HEK293 (cell line): ENCODE results near the gene MRTFA.

Experiments used
- CTCF ChIA-PET: fragments of 350-600 bp; formaldehyde crosslinking; extraction: SDS; loops from one replicate; lab custom pipeline; 2021; ENCODE audit warnings: antibody characterized with exemption; lab: Yijun Ruan, JAX
- POLR2A ChIA-PET: fragments of 300-600 bp; formaldehyde crosslinking; extraction: SDS; loops from one replicate; lab custom pipeline; 2020; ENCODE audit warnings: antibody characterized with exemption, inconsistent platforms; lab: Yijun Ruan, JAX
- H3K27ac ChIP-seq: fragments of 200-500 bp; sonication (Bioruptor generic); 2 replicates; pipeline ENCODE4 v1.5.1; 2014; ENCODE audit warnings: low read depth, low read length, control low read depth, inconsistent platforms; ENCODE audit errors: extremely low read depth
- H3K36me3 ChIP-seq, 2 experiments: fragments of 200-500 bp in 1 of 2; sonication (Bioruptor generic) in 1 of 2; 1 replicate in 1 of 2; 2 replicates in 1 of 2; pipeline ENCODE4 v1.5.1; 2014 to 2017; ENCODE audit warnings: inconsistent platforms in 2 of 2, low read length in 2 of 2; ENCODE audit not compliant: control insufficient read depth in 2 of 2, insufficient read depth in 1 of 2
- H3K4me1 ChIP-seq: fragments of 200-500 bp; sonication (Bioruptor generic); 2 replicates; pipeline ENCODE4 v1.5.1; 2014; ENCODE audit warnings: mild to moderate bottlenecking, low read length, inconsistent platforms; ENCODE audit not compliant: control insufficient read depth, insufficient read depth
- H3K4me3 ChIP-seq: 2 replicates; pipeline ENCODE4 v1.5.1; 2011; ENCODE audit warnings: low read depth, mild to moderate bottlenecking, control low read depth, low read length, moderate library complexity
- H3K9me3 ChIP-seq: fragments of 200-500 bp; sonication (Bioruptor generic); 2 replicates; pipeline ENCODE4 v1.5.1; 2014; ENCODE audit warnings: low read depth, low read length, inconsistent platforms; ENCODE audit not compliant: control insufficient read depth, insufficient read depth
- EGR2 ChIP-seq: fragments of 450-650 bp; formaldehyde crosslinking; IDR thresholded peaks from 2 replicates; pipeline ENCODE4 v1.5.1; 2016; ENCODE audit warnings: low read depth, missing biosample characterization, missing genetic modification characterization
- GLI2 ChIP-seq: fragments of 450-650 bp; formaldehyde crosslinking; IDR thresholded peaks from 2 replicates; pipeline ENCODE4; 2017; ENCODE audit warnings: missing biosample characterization, missing genetic modification characterization, low read depth, borderline replicate concordance
- GLIS1 ChIP-seq: fragments of 450-650 bp; formaldehyde crosslinking; IDR thresholded peaks from 2 replicates; pipeline ENCODE4 v1.5.1; 2016; ENCODE audit warnings: missing biosample characterization, missing genetic modification characterization
- KLF9 ChIP-seq: fragments of 450-650 bp; formaldehyde crosslinking; IDR thresholded peaks from 2 replicates; pipeline ENCODE4 v1.5.1; 2016; ENCODE audit warnings: missing biosample characterization, missing genetic modification characterization, low read depth
- TRIM28 ChIP-seq: IDR thresholded peaks from 2 replicates; pipeline ENCODE4 v1.6.1; 2011; ENCODE audit warnings: low read length, control low read depth, borderline replicate concordance
- ZBTB21 ChIP-seq: fragments of 450-650 bp; formaldehyde crosslinking; IDR thresholded peaks from 2 replicates; pipeline ENCODE4 v1.5.1; 2017; ENCODE audit warnings: missing biosample characterization, missing genetic modification characterization
- ZFP3 ChIP-seq: fragments of 450-650 bp; formaldehyde crosslinking; IDR thresholded peaks from 2 replicates; pipeline ENCODE4 v1.5.1; 2016; ENCODE audit warnings: low read depth, missing biosample characterization, missing genetic modification characterization
- ZNF112 ChIP-seq: fragments of 450-650 bp; formaldehyde crosslinking; IDR thresholded peaks from 2 replicates; pipeline ENCODE4 v1.5.0; 2017; ENCODE audit warnings: missing biosample characterization, missing genetic modification characterization
- ZNF121 ChIP-seq: fragments of 450-650 bp; formaldehyde crosslinking; IDR thresholded peaks from 2 replicates; pipeline ENCODE4 v1.5.1; 2016; ENCODE audit warnings: missing biosample characterization, missing genetic modification characterization
- ZNF184 ChIP-seq: fragments of 450-650 bp; IDR thresholded peaks from 2 replicates; pipeline ENCODE4 v1.5.1; 2018; ENCODE audit warnings: missing biosample characterization, mild to moderate bottlenecking, missing genetic modification characterization
- ZNF585B ChIP-seq: fragments of 450-650 bp; formaldehyde crosslinking; IDR thresholded peaks from 2 replicates; pipeline ENCODE4 v1.5.1; 2016; ENCODE audit warnings: missing biosample characterization, missing genetic modification characterization
- ZNF626 ChIP-seq: fragments of 450-650 bp; sonication (Bioruptor Pico); formaldehyde crosslinking; IDR thresholded peaks from 2 replicates; pipeline ENCODE4 v1.5.1; 2018; ENCODE audit warnings: missing biosample characterization, missing genetic modification characterization, inconsistent platforms
- ZNF660 ChIP-seq: fragments of 450-650 bp; IDR thresholded peaks from 2 replicates; pipeline ENCODE4 v1.5.1; 2018; ENCODE audit warnings: missing biosample characterization, mild to moderate bottlenecking, missing genetic modification characterization
- ZNF837 ChIP-seq: fragments of 450-650 bp; formaldehyde crosslinking; IDR thresholded peaks from 2 replicates; pipeline ENCODE4 v1.5.1; 2016; ENCODE audit warnings: missing biosample characterization, missing genetic modification characterization
- TF ChIP-seq, protein P1 (sequence below): fragments of 450-650 bp; formaldehyde crosslinking; IDR thresholded peaks from 2 replicates; pipeline ENCODE4 v1.5.1; 2016; ENCODE audit warnings: missing biosample characterization, missing genetic modification characterization
- TF ChIP-seq, protein P2 (sequence below): fragments of 450-650 bp; formaldehyde crosslinking; IDR thresholded peaks from 2 replicates; pipeline ENCODE4 v1.5.1; 2016; ENCODE audit warnings: missing biosample characterization, missing genetic modification characterization

MRTFA gene

DNA sequence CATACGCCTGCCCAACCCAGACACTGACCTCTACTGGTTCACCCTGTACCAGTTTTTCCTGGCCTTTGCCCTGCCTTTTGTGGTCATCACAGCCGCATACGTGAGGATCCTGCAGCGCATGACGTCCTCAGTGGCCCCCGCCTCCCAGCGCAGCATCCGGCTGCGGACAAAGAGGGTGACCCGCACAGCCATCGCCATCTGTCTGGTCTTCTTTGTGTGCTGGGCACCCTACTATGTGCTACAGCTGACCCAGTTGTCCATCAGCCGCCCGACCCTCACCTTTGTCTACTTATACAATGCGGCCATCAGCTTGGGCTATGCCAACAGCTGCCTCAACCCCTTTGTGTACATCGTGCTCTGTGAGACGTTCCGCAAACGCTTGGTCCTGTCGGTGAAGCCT is 44.9 kb upstream of the MRTFA start (continued):
- no peak for TF ChIP-seq ZNF121 (tag by site-specific recombination)
- TF ChIP-seq, all 188 proteins: peak for 0

DNA sequence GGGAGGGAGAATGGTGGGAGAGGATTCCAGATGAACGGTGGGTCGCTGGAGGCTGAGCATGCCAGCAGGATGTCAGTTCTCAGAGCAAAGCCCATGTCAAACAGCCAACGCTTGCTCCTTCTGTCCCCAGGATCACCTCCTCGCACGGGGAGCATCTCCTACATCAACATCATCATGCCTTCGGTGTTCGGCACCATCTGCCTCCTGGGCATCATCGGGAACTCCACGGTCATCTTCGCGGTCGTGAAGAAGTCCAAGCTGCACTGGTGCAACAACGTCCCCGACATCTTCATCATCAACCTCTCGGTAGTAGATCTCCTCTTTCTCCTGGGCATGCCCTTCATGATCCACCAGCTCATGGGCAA is 44.3 kb upstream of the MRTFA start:
- POLR2A ChIA-PET = interaction anchor here (0.6 to 1.5 kb wide), 2 partner anchors 28 to 44 kb away, joined by 3 read pairs; partner anchors contain the start of gene MRTFA
- CTCF ChIA-PET = interaction anchor here (1.6 to 2.6 kb wide), 2 partner anchors 37 to 80 kb away, joined by 5 to 9 read pairs; no protein-coding TSS in a partner anchor
- H3K36me3 ChIP-seq = no peaks in the 10 kb centered on the region
- TF ChIP-seq ZNF626 (tag by site-specific recombination) (no peak), ZNF585B (tag by site-specific recombination) (no peak), ZBTB21 (tag by site-specific recombination) (no peak)
- no peaks in the 10 kb centered on the region for H3K9me3 ChIP-seq
- no peak overlapping the region for H3K27ac ChIP-seq
- H3K4me3 ChIP-seq = no peak overlapping the region
- H3K4me1 ChIP-seq = no peaks in the 10 kb centered on the region; the same call in 1 of the 2 replicates

DNA sequence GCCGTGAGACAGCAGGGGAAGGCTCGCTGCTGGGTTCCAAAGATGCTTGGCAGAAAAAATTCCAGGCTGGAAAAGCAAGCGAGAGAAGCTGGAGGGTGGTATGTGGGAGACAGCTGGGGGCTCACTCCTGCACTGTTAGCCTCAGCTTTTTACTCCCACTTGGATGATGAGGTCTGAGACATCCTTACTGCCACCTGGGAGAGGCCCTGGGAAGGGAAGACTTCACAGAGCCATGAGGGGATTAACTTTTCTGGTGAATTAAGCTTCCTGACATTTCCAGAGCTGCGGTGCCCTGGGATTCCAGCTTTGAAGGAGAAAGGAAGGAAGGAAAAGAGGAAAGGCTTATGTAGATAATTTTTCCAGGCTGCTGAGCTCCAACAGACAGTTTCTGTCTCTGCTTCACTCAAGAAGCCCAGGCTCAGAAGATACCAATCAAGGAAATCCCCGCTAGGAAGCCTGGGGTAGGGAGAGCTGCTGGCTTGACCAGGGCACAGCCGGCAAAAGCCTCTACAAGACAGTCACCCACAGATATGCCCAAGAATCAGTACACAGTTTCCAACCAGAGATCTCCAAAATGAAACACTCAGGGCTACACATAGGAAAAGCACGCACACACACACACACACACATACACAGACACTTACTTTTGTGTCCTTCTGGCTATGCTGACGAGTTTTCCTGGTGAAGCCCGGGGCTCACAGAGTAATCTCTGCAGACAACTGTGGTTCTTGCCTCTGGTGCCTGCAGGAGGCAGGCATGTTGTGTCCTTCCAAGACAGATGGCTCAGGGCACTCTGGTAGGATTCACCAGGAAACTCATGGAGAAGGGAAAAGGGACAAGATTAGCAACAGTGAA is 43.7 kb upstream of the MRTFA start:
- no peak overlapping the region for H3K27ac ChIP-seq
- no peaks in the 10 kb centered on the region; the same call in 1 of the 2 replicates for H3K4me1 ChIP-seq
- no peaks in the 10 kb centered on the region for H3K36me3 ChIP-seq
- POLR2A ChIA-PET = interaction anchor here (0.6 to 2.1 kb wide), 5 partner anchors 29 to 226 kb away, joined by 3 to 13 read pairs (median 3); partner anchors contain the start of genes MRTFA and ST13
- no peaks in the 10 kb centered on the region for H3K9me3 ChIP-seq
- CTCF ChIA-PET = interaction anchor here (0.6 to 2.6 kb wide), 6 partner anchors 13 to 219 kb away, joined by 3 to 9 read pairs (median 4); no protein-coding TSS in a partner anchor
- TF ChIP-seq ZNF660 (tag by site-specific recombination) (no peak), TRIM28 (no peak), KLF9 (tag by site-specific recombination) (no peak), GLIS1 (peak; percentile 43), ZNF184 (tag by site-specific recombination) (no peak), ZNF837 (tag by site-specific recombination) (no peak), ZFP3 (tag by site-specific recombination) (no peak), EGR2 (tag by site-specific recombination) (peak; percentile 9; the same call in 1 of the 2 replicates), ZNF112 (tag by site-specific recombination) (no peak), GLI2 (tag by site-specific recombination) (no peak)
- TF ChIP-seq, protein P1, sequence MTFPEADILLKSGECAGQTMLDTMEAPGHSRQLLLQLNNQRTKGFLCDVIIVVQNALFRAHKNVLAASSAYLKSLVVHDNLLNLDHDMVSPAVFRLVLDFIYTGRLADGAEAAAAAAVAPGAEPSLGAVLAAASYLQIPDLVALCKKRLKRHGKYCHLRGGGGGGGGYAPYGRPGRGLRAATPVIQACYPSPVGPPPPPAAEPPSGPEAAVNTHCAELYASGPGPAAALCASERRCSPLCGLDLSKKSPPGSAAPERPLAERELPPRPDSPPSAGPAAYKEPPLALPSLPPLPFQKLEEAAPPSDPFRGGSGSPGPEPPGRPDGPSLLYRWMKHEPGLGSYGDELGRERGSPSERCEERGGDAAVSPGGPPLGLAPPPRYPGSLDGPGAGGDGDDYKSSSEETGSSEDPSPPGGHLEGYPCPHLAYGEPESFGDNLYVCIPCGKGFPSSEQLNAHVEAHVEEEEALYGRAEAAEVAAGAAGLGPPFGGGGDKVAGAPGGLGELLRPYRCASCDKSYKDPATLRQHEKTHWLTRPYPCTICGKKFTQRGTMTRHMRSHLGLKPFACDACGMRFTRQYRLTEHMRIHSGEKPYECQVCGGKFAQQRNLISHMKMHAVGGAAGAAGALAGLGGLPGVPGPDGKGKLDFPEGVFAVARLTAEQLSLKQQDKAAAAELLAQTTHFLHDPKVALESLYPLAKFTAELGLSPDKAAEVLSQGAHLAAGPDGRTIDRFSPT = no peak
- TF ChIP-seq, protein P2, sequence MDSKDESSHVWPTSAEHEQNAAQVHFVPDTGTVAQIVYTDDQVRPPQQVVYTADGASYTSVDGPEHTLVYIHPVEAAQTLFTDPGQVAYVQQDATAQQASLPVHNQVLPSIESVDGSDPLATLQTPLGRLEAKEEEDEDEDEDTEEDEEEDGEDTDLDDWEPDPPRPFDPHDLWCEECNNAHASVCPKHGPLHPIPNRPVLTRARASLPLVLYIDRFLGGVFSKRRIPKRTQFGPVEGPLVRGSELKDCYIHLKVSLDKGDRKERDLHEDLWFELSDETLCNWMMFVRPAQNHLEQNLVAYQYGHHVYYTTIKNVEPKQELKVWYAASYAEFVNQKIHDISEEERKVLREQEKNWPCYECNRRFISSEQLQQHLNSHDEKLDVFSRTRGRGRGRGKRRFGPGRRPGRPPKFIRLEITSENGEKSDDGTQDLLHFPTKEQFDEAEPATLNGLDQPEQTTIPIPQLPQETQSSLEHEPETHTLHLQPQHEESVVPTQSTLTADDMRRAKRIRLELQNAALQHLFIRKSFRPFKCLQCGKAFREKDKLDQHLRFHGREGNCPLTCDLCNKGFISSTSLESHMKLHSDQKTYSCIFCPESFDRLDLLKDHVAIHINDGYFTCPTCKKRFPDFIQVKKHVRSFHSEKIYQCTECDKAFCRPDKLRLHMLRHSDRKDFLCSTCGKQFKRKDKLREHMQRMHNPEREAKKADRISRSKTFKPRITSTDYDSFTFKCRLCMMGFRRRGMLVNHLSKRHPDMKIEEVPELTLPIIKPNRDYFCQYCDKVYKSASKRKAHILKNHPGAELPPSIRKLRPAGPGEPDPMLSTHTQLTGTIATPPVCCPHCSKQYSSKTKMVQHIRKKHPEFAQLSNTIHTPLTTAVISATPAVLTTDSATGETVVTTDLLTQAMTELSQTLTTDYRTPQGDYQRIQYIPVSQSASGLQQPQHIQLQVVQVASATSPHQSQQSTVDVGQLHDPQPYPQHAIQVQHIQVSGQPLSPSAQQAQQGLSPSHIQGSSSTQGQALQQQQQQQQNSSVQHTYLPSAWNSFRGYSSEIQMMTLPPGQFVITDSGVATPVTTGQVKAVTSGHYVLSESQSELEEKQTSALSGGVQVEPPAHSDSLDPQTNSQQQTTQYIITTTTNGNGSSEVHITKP = peak; percentile 30; the same call in 1 of the 2 replicates
- TF ChIP-seq, all 188 proteins: peak for 3
- no peak overlapping the region for H3K4me3 ChIP-seq
